Panc1 (cell line): ENCODE data around the gene LSMEM2.

Source experiments
- SIN3A ChIP-seq: IDR thresholded peaks from 2 replicates; pipeline ENCODE4 v1.6.1; 2012; ENCODE audit warnings: low read depth, mild to moderate bottlenecking, low read length, moderate library complexity, borderline replicate concordance; ENCODE audit not compliant: insufficient read depth
- TF ChIP-seq, protein P1 (sequence below): fragments of 450-650 bp; IDR thresholded peaks from 2 replicates; pipeline ENCODE4 v1.5.1; 2017; ENCODE audit warnings: mild to moderate bottlenecking

- TF ChIP-seq, protein P1, sequence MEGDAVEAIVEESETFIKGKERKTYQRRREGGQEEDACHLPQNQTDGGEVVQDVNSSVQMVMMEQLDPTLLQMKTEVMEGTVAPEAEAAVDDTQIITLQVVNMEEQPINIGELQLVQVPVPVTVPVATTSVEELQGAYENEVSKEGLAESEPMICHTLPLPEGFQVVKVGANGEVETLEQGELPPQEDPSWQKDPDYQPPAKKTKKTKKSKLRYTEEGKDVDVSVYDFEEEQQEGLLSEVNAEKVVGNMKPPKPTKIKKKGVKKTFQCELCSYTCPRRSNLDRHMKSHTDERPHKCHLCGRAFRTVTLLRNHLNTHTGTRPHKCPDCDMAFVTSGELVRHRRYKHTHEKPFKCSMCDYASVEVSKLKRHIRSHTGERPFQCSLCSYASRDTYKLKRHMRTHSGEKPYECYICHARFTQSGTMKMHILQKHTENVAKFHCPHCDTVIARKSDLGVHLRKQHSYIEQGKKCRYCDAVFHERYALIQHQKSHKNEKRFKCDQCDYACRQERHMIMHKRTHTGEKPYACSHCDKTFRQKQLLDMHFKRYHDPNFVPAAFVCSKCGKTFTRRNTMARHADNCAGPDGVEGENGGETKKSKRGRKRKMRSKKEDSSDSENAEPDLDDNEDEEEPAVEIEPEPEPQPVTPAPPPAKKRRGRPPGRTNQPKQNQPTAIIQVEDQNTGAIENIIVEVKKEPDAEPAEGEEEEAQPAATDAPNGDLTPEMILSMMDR: no peak
- no peak for TF ChIP-seq SIN3A
Observed at GRCh38 chr3:50239649-50240048, 39.2 kb upstream of the LSMEM2 start.
